ENCODE data around the gene RNF38.

GRCh38 chr9:36319183-36319582, 80.9 kb downstream of the RNF38 start:
- no peak for TF ChIP-seq POLR2G (IDR thresholded peaks at IDR 0.05; ENCODE audit: low read depth, low read length)
- TF ChIP-seq NFRKB (IDR thresholded peaks at IDR 0.05; ENCODE audit: low read depth): no peak
- TF ChIP-seq, protein P1, sequence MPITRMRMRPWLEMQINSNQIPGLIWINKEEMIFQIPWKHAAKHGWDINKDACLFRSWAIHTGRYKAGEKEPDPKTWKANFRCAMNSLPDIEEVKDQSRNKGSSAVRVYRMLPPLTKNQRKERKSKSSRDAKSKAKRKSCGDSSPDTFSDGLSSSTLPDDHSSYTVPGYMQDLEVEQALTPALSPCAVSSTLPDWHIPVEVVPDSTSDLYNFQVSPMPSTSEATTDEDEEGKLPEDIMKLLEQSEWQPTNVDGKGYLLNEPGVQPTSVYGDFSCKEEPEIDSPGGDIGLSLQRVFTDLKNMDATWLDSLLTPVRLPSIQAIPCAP (CRISPR knock-in tag; IDR thresholded peaks at IDR 0.05; ENCODE audit: borderline replicate concordance): no peak
- no peak for TF ChIP-seq POLR2A (conservative IDR thresholded peaks at IDR 0.05)
- TF ChIP-seq CHD1 (IDR thresholded peaks at IDR 0.05; ENCODE audit: low read length): no peak
- TF ChIP-seq HMGN3 (IDR thresholded peaks at IDR 0.05; ENCODE audit: borderline replicate concordance, extremely low read depth, insufficient read length, low read depth, low read length): no peak

All from K562 (cell line).